HepG2 (cell line): ENCODE measurements around the gene PCNA. TPM values are rescaled to one million over a fixed set of nuclear protein-coding genes. Genes with fewer than 3 reads are reported as not detected.

Experiments used
- ATF4 ChIP-seq, 2 experiments: fragments of 450-650 bp in 1 of 2; sonication (generic) in 1 of 2; formaldehyde crosslinking; IDR thresholded peaks; 2 replicates each; pipeline versions ENCODE4 v1.5.0 to v1.8.0; 2020 to 2022; ENCODE audit warnings: mild to moderate bottlenecking in 1 of 2, missing genetic modification reagents in 1 of 2
- CERS6 ChIP-seq: sonication (generic); formaldehyde crosslinking; IDR thresholded peaks from 2 replicates; pipeline ENCODE4 v1.5.0; 2020; ENCODE audit warnings: missing genetic modification reagents
- DNMT1 ChIP-seq: sonication (generic); formaldehyde crosslinking; IDR thresholded peaks from 2 replicates; pipeline ENCODE4 v1.5.1; 2020; ENCODE audit warnings: mild to moderate bottlenecking, missing genetic modification reagents
- FOSL1 ChIP-seq: sonication (generic); formaldehyde crosslinking; IDR thresholded peaks from 2 replicates; pipeline ENCODE4 v1.9.0; 2021; ENCODE audit warnings: missing genetic modification reagents, borderline replicate concordance
- FOSL2 ChIP-seq: sonication (generic); formaldehyde crosslinking; IDR thresholded peaks from 2 replicates; pipeline ENCODE4 v1.4.0; 2020; ENCODE audit warnings: missing genetic modification reagents
- FOXO1 ChIP-seq: sonication (generic); formaldehyde crosslinking; IDR thresholded peaks from 2 replicates; pipeline ENCODE4 v1.4.0; 2020; ENCODE audit warnings: missing genetic modification reagents
- HNF4G ChIP-seq, 2 experiments: sonication (generic) in 1 of 2; formaldehyde crosslinking in 1 of 2; IDR thresholded peaks; 2 replicates each; pipeline versions ENCODE4 v1.4.0 to v1.6.1; 2011 to 2020; ENCODE audit warnings: borderline replicate concordance in 2 of 2, low read depth in 2 of 2, mild to moderate bottlenecking in 2 of 2, low read length in 1 of 2, missing genetic modification reagents in 1 of 2, moderate library complexity in 1 of 2
- HOXA7 ChIP-seq: sonication (generic); formaldehyde crosslinking; IDR thresholded peaks from 2 replicates; pipeline ENCODE4 v1.8.1; 2022; ENCODE audit warnings: mild to moderate bottlenecking, missing genetic modification reagents, moderate library complexity
- IRF1 ChIP-seq: sonication (generic); formaldehyde crosslinking; IDR thresholded peaks from 2 replicates; pipeline ENCODE4 v1.4.0; 2020; ENCODE audit warnings: low read depth, mild to moderate bottlenecking, missing genetic modification reagents
- LBX2 ChIP-seq: sonication (generic); formaldehyde crosslinking; IDR thresholded peaks from 2 replicates; pipeline ENCODE4 v1.5.0; 2020; ENCODE audit warnings: missing genetic modification reagents, mild to moderate bottlenecking, borderline replicate concordance
- MATR3 ChIP-seq: sonication (generic); formaldehyde crosslinking; IDR thresholded peaks from 2 replicates; pipeline ENCODE4 v1.4.0; 2020; ENCODE audit warnings: missing genetic modification reagents
- MBNL3 ChIP-seq: fragments of 250-450 bp; sonication (Bioruptor Pico); conservative IDR thresholded peaks from 2 replicates; pipeline ENCODE4 v1.8.0; 2022; ENCODE audit warnings: mild to moderate bottlenecking, inconsistent platforms
- MZF1 ChIP-seq: sonication (generic); formaldehyde crosslinking; IDR thresholded peaks from 2 replicates; pipeline ENCODE4 v1.8.1; 2023; ENCODE audit warnings: mild to moderate bottlenecking, missing genetic modification reagents, borderline replicate concordance
- NBN ChIP-seq: fragments of 450-650 bp; conservative IDR thresholded peaks from 2 replicates; pipeline ENCODE4 v1.6.1; 2017
- NFE2L1 ChIP-seq: sonication (generic); formaldehyde crosslinking; IDR thresholded peaks from 2 replicates; pipeline ENCODE4 v1.4.0; 2020; ENCODE audit warnings: missing genetic modification reagents, mild to moderate bottlenecking, borderline replicate concordance
- NFKBIZ ChIP-seq: IDR thresholded peaks from 2 replicates; pipeline ENCODE4 v1.6.1; 2018; ENCODE audit warnings: missing genetic modification reagents, missing compliant biosample characterization
- NRL ChIP-seq: sonication (generic); formaldehyde crosslinking; IDR thresholded peaks from 2 replicates; pipeline ENCODE4 v1.5.0; 2020; ENCODE audit warnings: missing genetic modification reagents, mild to moderate bottlenecking, moderate library complexity, borderline replicate concordance
- POLR2G ChIP-seq: fragments of 200-400 bp; formaldehyde crosslinking; IDR thresholded peaks from 2 replicates; pipeline ENCODE4 v1.6.1; 2018; ENCODE audit warnings: mild to moderate bottlenecking, low read depth, low read length, moderate library complexity
- RORA ChIP-seq: sonication (generic); formaldehyde crosslinking; IDR thresholded peaks from 2 replicates; pipeline ENCODE4 v1.5.0; 2020; ENCODE audit warnings: mild to moderate bottlenecking, missing genetic modification reagents, moderate library complexity
- ZFP41 ChIP-seq: sonication (generic); formaldehyde crosslinking; IDR thresholded peaks from 2 replicates; pipeline ENCODE4 v1.4.0; 2020; ENCODE audit warnings: mild to moderate bottlenecking, missing genetic modification reagents, borderline replicate concordance
- ZNF121 ChIP-seq: sonication (generic); formaldehyde crosslinking; IDR thresholded peaks from 2 replicates; pipeline ENCODE4 v1.5.0; 2020; ENCODE audit warnings: mild to moderate bottlenecking, missing genetic modification reagents
- ZNF180 ChIP-seq: sonication (generic); formaldehyde crosslinking; IDR thresholded peaks from 2 replicates; pipeline ENCODE4 v1.4.0; 2020; ENCODE audit warnings: low read depth, missing genetic modification reagents, borderline replicate concordance
- ZNF205 ChIP-seq: IDR thresholded peaks from 2 replicates; pipeline ENCODE4 v1.6.1; 2018; ENCODE audit warnings: missing biosample characterization, missing genetic modification reagents
- ZNF34 ChIP-seq: sonication (generic); formaldehyde crosslinking; IDR thresholded peaks from 2 replicates; pipeline ENCODE4 v1.4.0; 2020; ENCODE audit warnings: mild to moderate bottlenecking, missing genetic modification reagents, borderline replicate concordance
- ZNF556 ChIP-seq: sonication (generic); formaldehyde crosslinking; IDR thresholded peaks from 2 replicates; pipeline ENCODE4 v1.4.0; 2020; ENCODE audit warnings: mild to moderate bottlenecking, missing genetic modification reagents, borderline replicate concordance
- ZNF607 ChIP-seq: sonication (generic); formaldehyde crosslinking; IDR thresholded peaks from 2 replicates; pipeline ENCODE4 v1.5.1; 2020; ENCODE audit warnings: missing genetic modification reagents, mild to moderate bottlenecking, borderline replicate concordance
- ZNF749 ChIP-seq: sonication (generic); formaldehyde crosslinking; IDR thresholded peaks from 2 replicates; pipeline ENCODE4 v1.8.0; 2022; ENCODE audit warnings: mild to moderate bottlenecking, missing genetic modification reagents, moderate library complexity, borderline replicate concordance
- ZNF772 ChIP-seq: sonication (generic); formaldehyde crosslinking; IDR thresholded peaks from 2 replicates; pipeline ENCODE4 v1.5.0; 2020; ENCODE audit warnings: mild to moderate bottlenecking, missing genetic modification reagents
- ZNF776 ChIP-seq: sonication (generic); formaldehyde crosslinking; IDR thresholded peaks from 2 replicates; pipeline ENCODE4 v1.4.0; 2020; ENCODE audit warnings: mild to moderate bottlenecking, missing genetic modification reagents
- ZNF816 ChIP-seq: sonication (generic); formaldehyde crosslinking; IDR thresholded peaks from 2 replicates; pipeline ENCODE4 v1.8.0; 2022; ENCODE audit warnings: missing genetic modification reagents, mild to moderate bottlenecking, borderline replicate concordance
- polyA plus RNA-seq, 8 experiments: library from polyadenylated mRNA; depleted of rRNA in 3 of 8; stranded (reverse) in 7 of 8; unstranded in 1 of 8; fragments of >200 nt; fragmentation: Illumina TruSeq in 4 of 8; extraction: Trizol in 4 of 8; gene quantifications; 2 replicates each; pipeline versions ENCODE4 v1.2.1 to v1.2.3, GENCODE V29; 2011 to 2016; ENCODE audit warnings: low read depth in 4 of 8, missing spikeins in 1 of 8, mixed read lengths in 1 of 8; ENCODE audit not compliant: insufficient read depth in 1 of 8
- total RNA-seq, 5 experiments: library from RNA; depleted of rRNA; stranded (reverse); fragments of >200 nt; fragmentation: Illumina TruSeq; extraction: Trizol; gene quantifications; 2 replicates each; pipeline ENCODE4 v1.2.3, GENCODE V29; 2016; ENCODE audit warnings: low read depth in 1 of 5

PCNA gene
- total and polyA plus RNA-seq, 2 of the 13 experiments (the other 11 are each of a cell fraction or from before 2014, with no cell fraction given), result 229 to 655 TPM

GRCh38 chr20:5119143-5119434 is 669 bp downstream of the PCNA start (continued):
- TF ChIP-seq CERS6 (CRISPR knock-in tag), result no peak; the same call in 1 of the 2 replicates
- TF ChIP-seq NFKBIZ (CRISPR knock-in tag), result no peak; the same call in 1 of the 2 replicates
- no peak for TF ChIP-seq POLR2G
- no peak for TF ChIP-seq ZNF34 (CRISPR knock-in tag)
- TF ChIP-seq LBX2 (CRISPR knock-in tag), result peak; percentile 98; the same call in 1 of the 2 replicates
- no peak; the same call in 1 of the 2 replicates for TF ChIP-seq ZNF749 (CRISPR knock-in tag)
- no peak; the same call in 1 of the 2 replicates for TF ChIP-seq ZNF180 (CRISPR knock-in tag)
- no peak; a peak in 1 of 4 replicates for TF ChIP-seq ATF4 (CRISPR knock-in tag; IDR thresholded peaks at IDR 0.05)
- no peak for TF ChIP-seq ZNF121 (CRISPR knock-in tag)
- no peak; the same call in 1 of the 2 replicates for TF ChIP-seq NRL (CRISPR knock-in tag)
- TF ChIP-seq NBN, result no peak
- no peak for TF ChIP-seq DNMT1 (CRISPR knock-in tag)
- peak; percentile 99; the same call in 1 of the 2 replicates for TF ChIP-seq ZNF816 (CRISPR knock-in tag)
- no peak; the same call in 1 of the 2 replicates for TF ChIP-seq ZNF607 (CRISPR knock-in tag)
- TF ChIP-seq ZNF776 (CRISPR knock-in tag), result no peak
- TF ChIP-seq FOSL1, result peak; percentile 78
- peak; percentile 99 for TF ChIP-seq HOXA7 (CRISPR knock-in tag)
- TF ChIP-seq RORA, result no peak
- TF ChIP-seq ZNF772 (CRISPR knock-in tag), result no peak
- TF ChIP-seq MBNL3 (CRISPR knock-in tag), result no peak
- no peak for TF ChIP-seq ZNF205 (CRISPR knock-in tag)
- no peak; the same call in 1 of the 2 replicates for TF ChIP-seq NFE2L1 (CRISPR knock-in tag)
- no peak for TF ChIP-seq MATR3
- TF ChIP-seq ZNF556 (CRISPR knock-in tag), result no peak
- no peak for TF ChIP-seq ZFP41 (CRISPR knock-in tag)
- TF ChIP-seq HNF4G (IDR thresholded peaks at IDR 0.05; ENCODE audit: borderline replicate concordance, low read depth, low read length), result no peak; the same call in 1 of the 2 replicates
- TF ChIP-seq HNF4G (CRISPR knock-in tag; IDR thresholded peaks at IDR 0.05; ENCODE audit: borderline replicate concordance, low read depth), result no peak
- TF ChIP-seq FOXO1 (CRISPR knock-in tag), result peak; percentile 60; the same call in 1 of the 2 replicates
- TF ChIP-seq IRF1 (CRISPR knock-in tag), result peak; percentile 94
- no peak for TF ChIP-seq MZF1 (CRISPR knock-in tag)
- TF ChIP-seq FOSL2 (CRISPR knock-in tag), result no peak
